ENCODE measurements around the gene KCTD3.

KCTD3 gene

GRCh38 chr1:215539803-215540570 lies 27.1 kb upstream of the KCTD3 start:
- H3K79me1 ChIP-seq (ENCODE audit: low read length), result no peaks in the 10 kb centered on the region
- no peaks in the 10 kb centered on the region for H3K79me2 ChIP-seq (ENCODE audit: control insufficient read depth, insufficient read depth, low read length)
- no CpG with 5 or more reads among the region's 5 CpGs for whole genome bisulfite sequencing (ENCODE audit: extremely low coverage, insufficient coverage, low lambda C conversion rate)
- no peak overlapping the region for H3K23ac ChIP-seq (ENCODE audit: low read length)
- no peaks in the 10 kb centered on the region for H3K27me3 ChIP-seq (ENCODE audit: insufficient read depth, low read length, poor library complexity)
- no peaks in the 10 kb centered on the region for H3K4me1 ChIP-seq (ENCODE audit: control insufficient read depth, low read depth, low read length)
- no peak overlapping the region for H3K18ac ChIP-seq (ENCODE audit: low read length)
- H3K4me2 ChIP-seq (ENCODE audit: low read length), result no peak overlapping the region
- H3K56ac ChIP-seq (ENCODE audit: low read length), result no peak overlapping the region
- H4K8ac ChIP-seq (ENCODE audit: low read depth, low read length), result no peak overlapping the region
- H2AK5ac ChIP-seq (ENCODE audit: low read length), result no peak overlapping the region
- H2BK15ac ChIP-seq (replicated peaks; ENCODE audit: low read depth), result no peak overlapping the region
- no peak overlapping the region for H2BK120ac ChIP-seq (ENCODE audit: low read depth, low read length)
- no peak overlapping the region for H3K27ac ChIP-seq (ENCODE audit: low read depth, low read length)
- DNase-seq, result no peak
- H2BK5ac ChIP-seq (ENCODE audit: low read length), result no peak overlapping the region
- no peak overlapping the region for H3K4me3 ChIP-seq (ENCODE audit: low read length)
- no peak overlapping the region for H4K5ac ChIP-seq (ENCODE audit: low read length)
- H3K9ac ChIP-seq (ENCODE audit: low read length), result no peak overlapping the region
- H3K4ac ChIP-seq (ENCODE audit: low read depth, low read length), result no peak overlapping the region
- H3K36me3 ChIP-seq (ENCODE audit: control insufficient read depth, insufficient read depth, low read length), result no peaks in the 10 kb centered on the region

- Histone ChIP-seq H2AK5ac (ENCODE audit: low read length) (no peak overlapping the region), H3K36me3 (ENCODE audit: control insufficient read depth, insufficient read depth, low read length) (no peaks in the 10 kb centered on the region), H3K9ac (ENCODE audit: low read length) (no peak overlapping the region), H3K4me3 (ENCODE audit: low read length) (no peak overlapping the region), H4K5ac (ENCODE audit: low read length) (no peak overlapping the region), H2BK15ac (replicated peaks; ENCODE audit: low read depth) (no peak overlapping the region), H2BK5ac (ENCODE audit: low read length) (no peak overlapping the region), H3K79me1 (ENCODE audit: low read length) (no peaks in the 10 kb centered on the region), H4K8ac (ENCODE audit: low read depth, low read length) (no peak overlapping the region), H2BK120ac (ENCODE audit: low read depth, low read length) (no peak overlapping the region), H3K79me2 (ENCODE audit: control insufficient read depth, insufficient read depth, low read length) (no peaks in the 10 kb centered on the region), H3K56ac (ENCODE audit: low read length) (no peak overlapping the region), H3K27ac (ENCODE audit: low read depth, low read length) (no peak overlapping the region), H3K18ac (ENCODE audit: low read length) (no peak overlapping the region), H3K23ac (ENCODE audit: low read length) (no peak overlapping the region), H3K27me3 (ENCODE audit: insufficient read depth, low read length, poor library complexity) (no peaks in the 10 kb centered on the region), H3K4me1 (ENCODE audit: control insufficient read depth, low read depth, low read length) (no peaks in the 10 kb centered on the region), H3K4ac (ENCODE audit: low read depth, low read length) (no peak overlapping the region), H3K4me2 (ENCODE audit: low read length) (no peak overlapping the region)
- no CpG with 5 or more reads among the region's 1 CpG for WGBS (ENCODE audit: extremely low coverage, insufficient coverage, low lambda C conversion rate)
- DNase-seq, result no peak
Measured at GRCh38 chr1:215542301-215542700, 24.8 kb upstream of the KCTD3 start.

- DNase-seq, result no peak
- Histone ChIP-seq H2BK15ac (replicated peaks; ENCODE audit: low read depth) (no peak overlapping the region), H4K5ac (ENCODE audit: low read length) (no peak overlapping the region), H3K4me1 (ENCODE audit: control insufficient read depth, low read depth, low read length) (no peaks in the 10 kb centered on the region), H3K4ac (ENCODE audit: low read depth, low read length) (no peak overlapping the region), H3K4me2 (ENCODE audit: low read length) (no peak overlapping the region), H3K27me3 (ENCODE audit: insufficient read depth, low read length, poor library complexity) (no peaks in the 10 kb centered on the region), H3K56ac (ENCODE audit: low read length) (no peak overlapping the region), H3K9ac (ENCODE audit: low read length) (no peak overlapping the region), H2BK120ac (ENCODE audit: low read depth, low read length) (no peak overlapping the region), H3K36me3 (ENCODE audit: control insufficient read depth, insufficient read depth, low read length) (no peaks in the 10 kb centered on the region), H3K18ac (ENCODE audit: low read length) (no peak overlapping the region), H3K4me3 (ENCODE audit: low read length) (no peak overlapping the region), H2AK5ac (ENCODE audit: low read length) (no peak overlapping the region), H3K79me1 (ENCODE audit: low read length) (no peaks in the 10 kb centered on the region), H4K8ac (ENCODE audit: low read depth, low read length) (no peak overlapping the region), H3K23ac (ENCODE audit: low read length) (no peak overlapping the region), H2BK5ac (ENCODE audit: low read length) (no peak overlapping the region), H3K79me2 (ENCODE audit: control insufficient read depth, insufficient read depth, low read length) (no peaks in the 10 kb centered on the region), H3K27ac (ENCODE audit: low read depth, low read length) (no peak overlapping the region)
- WGBS (ENCODE audit: extremely low coverage, insufficient coverage, low lambda C conversion rate), result no CpG with 5 or more reads among the region's 2 CpGs
Measured at GRCh38 chr1:215543191-215543606, 23.9 kb upstream of the KCTD3 start.

GRCh38 chr1:215543806-215544205 lies 23.3 kb upstream of the KCTD3 start:
- Histone ChIP-seq H3K18ac (ENCODE audit: low read length) (no peak overlapping the region), H2BK5ac (ENCODE audit: low read length) (no peak overlapping the region), H3K27ac (ENCODE audit: low read depth, low read length) (no peak overlapping the region), H3K79me2 (ENCODE audit: control insufficient read depth, insufficient read depth, low read length) (no peaks in the 10 kb centered on the region), H2BK15ac (replicated peaks; ENCODE audit: low read depth) (no peak overlapping the region), H3K4ac (ENCODE audit: low read depth, low read length) (no peak overlapping the region), H3K23ac (ENCODE audit: low read length) (no peak overlapping the region), H2AK5ac (ENCODE audit: low read length) (no peak overlapping the region), H4K5ac (ENCODE audit: low read length) (no peak overlapping the region), H3K36me3 (ENCODE audit: control insufficient read depth, insufficient read depth, low read length) (no peaks in the 10 kb centered on the region), H3K9ac (ENCODE audit: low read length) (no peak overlapping the region), H3K56ac (ENCODE audit: low read length) (no peak overlapping the region), H4K8ac (ENCODE audit: low read depth, low read length) (no peak overlapping the region), H2BK120ac (ENCODE audit: low read depth, low read length) (no peak overlapping the region), H3K4me1 (ENCODE audit: control insufficient read depth, low read depth, low read length) (no peaks in the 10 kb centered on the region), H3K27me3 (ENCODE audit: insufficient read depth, low read length, poor library complexity) (no peaks in the 10 kb centered on the region), H3K4me3 (ENCODE audit: low read length) (no peak overlapping the region), H3K4me2 (ENCODE audit: low read length) (no peak overlapping the region), H3K79me1 (ENCODE audit: low read length) (no peaks in the 10 kb centered on the region)
- WGBS (ENCODE audit: extremely low coverage, insufficient coverage, low lambda C conversion rate), result no CpG with 5 or more reads among the region's 2 CpGs
- DNase-seq, result no peak

GRCh38 chr1:215544566-215544965 lies 22.5 kb upstream of the KCTD3 start:
- no peak overlapping the region for H3K27ac ChIP-seq (ENCODE audit: low read depth, low read length)
- H2BK15ac ChIP-seq (replicated peaks; ENCODE audit: low read depth), result no peak overlapping the region
- no peak overlapping the region for H2BK120ac ChIP-seq (ENCODE audit: low read depth, low read length)
- no peak overlapping the region for H4K5ac ChIP-seq (ENCODE audit: low read length)
- H2AK5ac ChIP-seq (ENCODE audit: low read length), result no peak overlapping the region
- no peak overlapping the region for H3K9ac ChIP-seq (ENCODE audit: low read length)
- no peaks in the 10 kb centered on the region for H3K79me2 ChIP-seq (ENCODE audit: control insufficient read depth, insufficient read depth, low read length)
- no peak for DNase-seq
- H3K4me2 ChIP-seq (ENCODE audit: low read length), result no peak overlapping the region
- no peaks in the 10 kb centered on the region for H3K36me3 ChIP-seq (ENCODE audit: control insufficient read depth, insufficient read depth, low read length)
- no CpG with 5 or more reads among the region's 5 CpGs for WGBS (ENCODE audit: extremely low coverage, insufficient coverage, low lambda C conversion rate)
- H3K79me1 ChIP-seq (ENCODE audit: low read length), result no peaks in the 10 kb centered on the region
- no peak overlapping the region for H4K8ac ChIP-seq (ENCODE audit: low read depth, low read length)
- no peak overlapping the region for H3K23ac ChIP-seq (ENCODE audit: low read length)
- H3K56ac ChIP-seq (ENCODE audit: low read length), result no peak overlapping the region
- H3K4ac ChIP-seq (ENCODE audit: low read depth, low read length), result no peak overlapping the region
- no peaks in the 10 kb centered on the region for H3K27me3 ChIP-seq (ENCODE audit: insufficient read depth, low read length, poor library complexity)
- no peak overlapping the region for H2BK5ac ChIP-seq (ENCODE audit: low read length)
- H3K4me3 ChIP-seq (ENCODE audit: low read length), result no peak overlapping the region
- no peaks in the 10 kb centered on the region for H3K4me1 ChIP-seq (ENCODE audit: control insufficient read depth, low read depth, low read length)
- H3K18ac ChIP-seq (ENCODE audit: low read length), result no peak overlapping the region

- H2BK15ac ChIP-seq (replicated peaks; ENCODE audit: low read depth), result no peak overlapping the region
- H3K79me2 ChIP-seq (ENCODE audit: control insufficient read depth, insufficient read depth, low read length), result no peaks in the 10 kb centered on the region
- H4K5ac ChIP-seq (ENCODE audit: low read length), result no peak overlapping the region
- no peak overlapping the region for H2BK5ac ChIP-seq (ENCODE audit: low read length)
- no peak overlapping the region for H3K56ac ChIP-seq (ENCODE audit: low read length)
- no peak overlapping the region for H3K27ac ChIP-seq (ENCODE audit: low read depth, low read length)
- H3K4ac ChIP-seq (ENCODE audit: low read depth, low read length), result no peak overlapping the region
- no peaks in the 10 kb centered on the region for H3K36me3 ChIP-seq (ENCODE audit: control insufficient read depth, insufficient read depth, low read length)
- H2AK5ac ChIP-seq (ENCODE audit: low read length), result no peak overlapping the region
- H3K4me3 ChIP-seq (ENCODE audit: low read length), result no peak overlapping the region
- H4K8ac ChIP-seq (ENCODE audit: low read depth, low read length), result no peak overlapping the region
- no peak overlapping the region for H3K9ac ChIP-seq (ENCODE audit: low read length)
- H3K79me1 ChIP-seq (ENCODE audit: low read length), result no peaks in the 10 kb centered on the region
- no peak overlapping the region for H3K4me2 ChIP-seq (ENCODE audit: low read length)
- H3K18ac ChIP-seq (ENCODE audit: low read length), result no peak overlapping the region
- H2BK120ac ChIP-seq (ENCODE audit: low read depth, low read length), result no peak overlapping the region
- no peak overlapping the region for H3K23ac ChIP-seq (ENCODE audit: low read length)
- H3K4me1 ChIP-seq (ENCODE audit: control insufficient read depth, low read depth, low read length), result no peaks in the 10 kb centered on the region
- H3K27me3 ChIP-seq (ENCODE audit: insufficient read depth, low read length, poor library complexity), result no peaks in the 10 kb centered on the region
- DNase-seq, result no peak
Measured at GRCh38 chr1:215545096-215545495, 22.0 kb upstream of the KCTD3 start.

All from mesendoderm (in vitro differentiated cells).